Measurements from ENCODE around the gene PBLD.
A peak's percentile ranks its signal among the peaks of the same experiment; 100 is the strongest.

The PBLD gene

GRCh38 chr10:68332259-68333057, at the start of gene PBLD:
PBLD (minus strand) TSS chr10:68332928; CDS start chr10:68306844, 26,084 bp downstream.
- DNase-seq: peak; percentile 63

DNA sequence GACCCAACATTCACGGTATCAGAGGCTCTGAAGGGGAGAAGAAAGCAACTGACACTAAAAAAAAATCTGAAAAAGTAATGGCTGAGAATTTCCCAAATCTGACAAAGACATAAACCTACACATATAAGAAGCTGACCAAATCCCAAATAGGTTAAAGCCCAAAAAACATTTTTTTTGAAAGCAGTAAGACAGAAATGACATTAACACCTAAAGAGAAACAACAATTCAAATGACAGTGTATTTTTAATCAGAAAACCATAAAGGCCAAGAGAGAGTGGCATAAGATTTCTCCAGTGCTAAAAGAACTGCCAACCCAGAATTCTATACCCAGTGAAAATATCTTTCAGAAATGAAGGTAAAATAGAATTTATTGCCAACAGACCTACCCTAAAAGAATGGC, 38.9 kb upstream of the PBLD start:
- no peak for DNase-seq

DNA sequence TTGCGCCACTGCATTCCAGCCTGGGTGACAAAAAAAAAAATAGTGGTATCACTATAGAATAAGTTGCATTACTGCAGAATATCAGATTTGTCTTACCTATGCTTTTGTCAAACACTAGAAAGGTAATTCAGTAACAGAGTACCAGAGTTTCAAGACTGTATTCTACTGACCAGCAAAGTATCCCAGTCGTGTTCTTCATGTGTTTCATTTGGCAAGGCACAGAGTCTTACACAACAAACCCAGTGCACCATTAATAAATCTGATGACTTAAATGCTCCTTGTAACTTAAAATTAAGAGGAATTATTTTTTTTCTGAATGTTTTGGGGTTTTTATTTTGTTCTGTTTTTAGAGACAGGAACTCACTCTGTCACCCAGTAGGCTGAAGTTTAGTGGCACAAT, 34.4 kb upstream of the PBLD start:
- no peak for DNase-seq

DNA sequence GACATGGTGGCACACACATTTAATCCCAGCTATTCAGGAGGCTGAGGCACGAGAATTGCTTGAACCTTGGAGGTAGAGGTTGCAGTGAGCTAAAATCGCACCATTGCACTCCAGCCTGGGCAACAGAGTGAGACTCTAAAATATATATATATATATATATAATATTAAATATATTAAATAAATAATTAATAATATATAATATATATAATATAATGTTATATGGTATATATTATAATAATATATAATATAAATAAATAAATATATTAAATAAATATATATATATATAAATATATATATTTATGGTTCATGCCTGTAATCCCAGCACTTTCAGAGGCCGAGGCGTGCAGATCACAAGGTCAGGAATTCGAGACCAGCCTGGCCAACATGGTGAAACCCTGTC, 33.9 kb upstream of the PBLD start:
- no peak for DNase-seq

GRCh38 chr10:68365611-68366010, 32.9 kb upstream of the PBLD start:
- DNase-seq: no peak

DNA sequence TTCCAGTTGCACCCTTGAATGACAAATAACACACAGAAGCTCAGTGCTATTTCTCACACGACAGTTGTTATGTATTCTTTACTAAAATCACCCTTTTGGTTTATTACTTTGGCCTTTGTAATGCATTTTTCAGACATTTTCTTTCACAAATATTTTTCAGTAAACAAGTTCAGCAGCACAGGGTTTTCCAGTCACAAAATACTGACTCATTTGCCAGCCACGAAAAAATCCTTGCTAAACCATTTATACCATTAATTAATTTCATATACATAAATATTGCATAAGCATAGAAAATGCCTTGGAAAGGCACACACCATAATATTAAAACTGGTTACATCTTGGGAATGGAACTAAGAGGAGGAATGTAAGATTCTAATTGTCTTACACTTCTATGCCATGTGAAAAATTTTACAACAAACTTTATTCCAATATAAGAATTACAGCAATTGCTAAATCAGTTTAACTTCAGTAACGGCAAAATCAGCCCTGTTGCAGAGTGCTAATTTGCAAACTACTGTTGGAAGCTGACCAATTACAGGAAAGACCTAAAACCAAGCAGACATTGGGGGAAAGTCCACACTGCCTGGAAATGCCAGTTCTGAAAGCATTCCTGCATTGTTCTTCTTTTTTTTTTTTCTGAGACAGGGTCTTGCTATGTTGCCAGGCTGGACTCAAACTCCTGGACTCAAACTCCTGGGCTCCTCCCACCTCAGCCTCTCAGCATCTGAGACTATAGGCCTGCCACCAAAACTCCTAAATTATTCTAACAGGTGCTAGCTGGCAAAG, 31.6 kb upstream of the PBLD start:
- no peak for DNase-seq

- DNase-seq: no peak
Observed at GRCh38 chr10:68362590-68362989, 29.9 kb upstream of the PBLD start.

GRCh38 chr10:68359189-68359588, 26.5 kb upstream of the PBLD start:
- no peak for DNase-seq

DNA sequence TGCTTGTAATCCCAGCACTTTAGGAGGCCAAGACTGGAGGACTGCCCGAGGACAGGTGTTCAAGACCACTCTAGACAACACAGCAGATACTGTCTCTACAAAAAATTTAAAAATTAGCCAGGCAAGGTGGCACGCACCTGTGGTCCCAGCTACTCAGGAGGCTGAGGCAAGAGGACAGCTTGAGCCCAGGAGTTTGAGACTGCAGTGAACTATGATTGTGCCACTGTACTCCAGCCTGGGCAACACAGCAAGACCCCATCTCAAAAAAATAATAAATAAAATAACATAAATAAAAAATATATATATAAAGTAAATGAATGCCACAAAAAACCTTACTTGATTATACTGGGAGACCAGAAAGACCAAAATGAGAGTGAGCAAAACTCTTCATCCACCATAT, 20.8 kb upstream of the PBLD start:
- DNase-seq: no peak

DNA sequence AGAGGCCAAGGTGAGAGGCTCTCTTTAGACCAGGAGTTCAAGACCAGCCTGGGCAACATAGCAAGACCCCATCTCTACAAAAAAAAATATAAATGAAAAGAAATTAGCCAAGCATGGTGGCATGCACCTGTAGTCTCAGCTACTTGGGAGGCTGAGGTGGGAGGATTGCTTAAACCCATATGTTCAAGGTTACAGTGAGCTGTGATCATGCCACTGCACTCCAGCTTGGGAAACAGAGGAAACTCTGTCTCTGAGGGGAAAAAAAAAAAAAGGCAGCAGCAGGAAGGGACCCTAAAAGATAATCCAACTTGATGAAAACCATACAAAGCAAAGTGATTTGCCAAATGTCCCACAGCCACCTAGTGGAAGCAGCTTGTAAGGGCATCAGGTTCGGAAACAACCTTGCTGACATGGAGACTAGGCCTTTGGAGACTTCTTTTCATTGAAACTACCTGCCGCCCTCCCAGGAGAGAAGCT, 15.6 kb upstream of the PBLD start:
- DNase-seq: peak; percentile 43

- no peak for DNase-seq
Observed at GRCh38 chr10:68346774-68347173, 14.0 kb upstream of the PBLD start.

- no peak for DNase-seq
Observed at GRCh38 chr10:68345621-68346020, 12.9 kb upstream of the PBLD start.

DNA sequence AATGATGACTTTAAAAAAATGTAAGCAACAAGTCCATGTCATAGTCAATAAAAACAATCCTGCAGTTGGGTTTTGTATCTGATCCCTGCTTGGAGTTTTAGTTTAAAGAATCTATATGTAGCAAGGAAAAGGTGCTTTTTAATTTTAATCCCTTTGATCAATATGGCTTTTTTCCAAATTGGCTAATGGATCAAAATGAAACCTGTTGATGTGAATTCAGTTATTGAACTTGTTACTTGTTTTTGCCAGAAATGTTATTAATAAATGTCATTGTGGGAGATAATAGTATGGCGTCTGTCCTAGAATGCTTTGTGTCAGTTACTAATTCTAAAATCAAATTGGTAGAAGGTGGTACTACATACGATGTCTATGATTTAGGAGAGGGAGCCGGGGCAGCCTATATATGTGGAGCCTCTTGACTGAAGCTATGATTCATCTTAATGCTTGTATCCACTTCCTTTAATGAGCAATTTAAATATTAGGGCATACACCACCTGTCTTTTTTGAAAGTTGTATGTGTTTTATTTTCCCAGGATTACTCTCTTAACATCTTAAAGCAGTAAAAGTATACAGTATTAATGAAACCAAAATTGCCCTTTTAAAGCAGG, 10.3 kb upstream of the PBLD start:
- no peak for DNase-seq

GRCh38 chr10:68340358-68341080, 7.8 kb upstream of the PBLD start:
- DNase-seq: no peak

DNA sequence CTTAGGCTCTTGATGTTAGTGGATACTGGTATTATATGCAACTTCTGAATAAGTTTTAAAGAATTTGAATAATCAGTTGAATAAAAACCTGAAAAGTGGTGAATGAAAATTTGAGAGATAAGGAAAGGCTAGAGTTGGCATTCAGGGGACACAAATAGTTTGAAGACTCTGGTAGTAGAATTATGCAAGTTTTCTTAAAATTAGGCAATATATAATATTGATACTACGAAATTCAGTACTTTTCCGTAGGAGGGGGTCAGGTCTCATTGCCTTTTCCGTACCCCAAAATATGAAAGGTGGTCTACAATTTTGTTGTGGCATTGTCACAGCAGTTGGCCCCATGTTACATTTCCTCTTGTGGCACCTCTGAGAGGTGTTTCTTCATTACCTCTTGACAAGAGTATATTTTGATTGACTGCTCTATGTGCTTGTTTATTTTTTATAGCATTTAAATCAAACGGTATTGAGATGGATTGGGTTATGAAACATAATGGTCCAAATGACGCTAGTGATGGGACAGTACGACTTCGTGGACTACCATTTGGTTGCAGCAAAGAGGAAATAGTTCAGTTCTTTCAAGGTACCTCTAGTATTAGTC, 4.1 kb upstream of the PBLD start:
- DNase-seq: no peak

GRCh38 chr10:68334672-68335467, 2.1 kb upstream of the PBLD start:
- no peak for DNase-seq

GRCh38 chr10:68333440-68334431, 1.0 kb upstream of the PBLD start:
- DNase-seq: no peak

- DNase-seq: no peak
Observed at GRCh38 chr10:68333058-68333395, 299 bp upstream of the PBLD start.

GRCh38 chr10:68331455-68332258, 1.1 kb downstream of the PBLD start, which contains the start of gene HNRNPH3:
HNRNPH3 (plus strand) TSS chr10:68332064; CDS start chr10:68337222, 5,158 bp downstream.
- peak; percentile 89 for DNase-seq
